Measurements from ENCODE around the gene ELMOD3. TPM values are rescaled to one million over a fixed set of nuclear protein-coding genes. Genes with fewer than 3 reads are reported as not detected.
A peak's percentile ranks its signal among the peaks of the same experiment; 100 is the strongest.
"Not testable (repeated sequence)": the region's sequence is repeated elsewhere in the genome, so short reads cannot be mapped to it uniquely, and the experiment has no call there.

The ELMOD3 gene
- total RNA-seq = 17.1 TPM

DNA sequence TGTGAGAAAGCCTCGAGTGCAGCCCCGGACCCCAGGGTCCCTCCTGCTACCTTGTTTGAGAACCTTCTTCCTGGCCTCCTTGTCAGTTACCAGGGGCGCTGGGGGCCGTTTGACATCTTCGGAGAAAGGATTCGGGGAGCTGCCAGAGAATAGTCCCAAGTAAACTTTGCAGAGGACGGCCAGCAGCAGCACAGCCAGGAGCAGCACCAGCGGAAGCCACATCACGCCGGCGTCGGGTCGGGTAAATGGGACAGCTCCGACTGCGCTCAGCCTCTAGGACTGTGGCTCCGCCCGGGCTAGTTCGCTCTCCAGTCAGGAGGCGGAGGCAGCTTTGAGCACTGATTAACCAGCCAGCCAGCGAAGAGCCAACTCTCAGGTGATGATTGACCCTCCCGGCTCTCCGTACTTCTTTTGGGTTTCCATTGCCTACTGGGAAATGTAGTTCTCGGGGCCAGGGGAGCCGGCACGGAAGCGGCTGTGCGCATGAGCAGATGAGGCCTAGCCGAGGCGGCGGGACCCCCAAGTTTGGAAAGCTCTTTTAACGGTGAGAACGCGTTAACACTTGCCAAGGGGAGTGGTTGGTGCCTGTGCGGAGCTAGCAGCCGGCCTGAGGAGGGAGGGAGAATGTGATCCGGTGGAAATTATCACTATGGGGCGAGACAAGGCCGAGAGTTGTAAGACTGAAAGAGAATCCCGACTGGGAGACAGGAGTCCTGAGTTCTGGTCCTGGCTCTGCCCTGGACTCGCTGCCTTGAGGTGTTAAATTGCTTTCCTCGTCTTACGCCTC lies at the start of gene ELMOD3, which contains the start of gene RETSAT:
Gene ELMOD3 (plus strand): TSS at position 484 of the 787 bp plus-strand sequence. CDS start 2,430 bp downstream, outside the sequence.
Gene RETSAT (minus strand): TSS at position 243 of the 787 bp plus-strand sequence. CDS start 21 bp downstream, at position 222.
- peak; percentile 82 to 95 for DNase-seq (ENCODE audit: low spot score in 2 of 2)
- FAIRE-seq = no peak

DNA sequence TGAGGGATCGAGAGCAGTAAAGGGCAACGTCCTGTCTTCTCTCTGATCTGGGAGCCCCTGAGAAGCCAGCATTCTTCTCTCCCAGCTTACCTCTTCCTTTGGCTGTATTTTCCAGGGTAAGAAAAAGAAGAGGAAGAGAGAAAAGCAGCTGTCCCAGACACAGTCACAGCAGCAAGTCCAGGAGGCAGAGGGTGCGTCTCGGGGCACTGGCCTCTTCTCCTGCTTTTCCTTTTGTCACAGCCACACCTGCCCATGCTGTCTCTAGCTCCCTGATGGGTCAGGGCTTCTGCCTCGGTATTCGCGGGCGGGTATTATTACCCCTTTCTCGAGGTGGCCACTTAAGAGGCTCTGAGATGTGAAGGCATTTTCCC lies 47.1 kb upstream of the ELMOD3 start:
- DNase-seq (ENCODE audit: low spot score in 2 of 2) = no peak
- no peak for FAIRE-seq

DNA sequence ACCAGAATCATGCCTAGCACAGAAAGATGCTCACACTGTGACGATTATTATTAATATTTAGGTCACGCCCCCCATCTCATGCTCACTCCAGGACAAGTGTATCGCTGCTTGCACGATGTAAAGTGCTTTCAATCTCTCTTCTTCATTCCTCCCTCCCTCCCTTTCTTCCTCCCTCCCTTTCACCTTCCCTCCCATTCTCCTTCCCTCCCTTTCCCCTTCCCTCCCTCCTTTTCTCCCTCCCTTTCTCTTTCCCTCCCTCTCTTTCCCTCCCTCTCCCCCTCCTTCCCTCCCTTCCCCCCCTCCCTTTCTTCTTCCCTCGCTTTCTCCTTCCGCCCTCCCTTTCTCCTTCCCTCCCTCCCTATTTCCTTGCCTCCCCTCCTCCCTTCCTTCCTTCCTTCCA lies 46.4 kb upstream of the ELMOD3 start:
- no peak for DNase-seq (ENCODE audit: low spot score in 2 of 2)
- no peak for FAIRE-seq

DNA sequence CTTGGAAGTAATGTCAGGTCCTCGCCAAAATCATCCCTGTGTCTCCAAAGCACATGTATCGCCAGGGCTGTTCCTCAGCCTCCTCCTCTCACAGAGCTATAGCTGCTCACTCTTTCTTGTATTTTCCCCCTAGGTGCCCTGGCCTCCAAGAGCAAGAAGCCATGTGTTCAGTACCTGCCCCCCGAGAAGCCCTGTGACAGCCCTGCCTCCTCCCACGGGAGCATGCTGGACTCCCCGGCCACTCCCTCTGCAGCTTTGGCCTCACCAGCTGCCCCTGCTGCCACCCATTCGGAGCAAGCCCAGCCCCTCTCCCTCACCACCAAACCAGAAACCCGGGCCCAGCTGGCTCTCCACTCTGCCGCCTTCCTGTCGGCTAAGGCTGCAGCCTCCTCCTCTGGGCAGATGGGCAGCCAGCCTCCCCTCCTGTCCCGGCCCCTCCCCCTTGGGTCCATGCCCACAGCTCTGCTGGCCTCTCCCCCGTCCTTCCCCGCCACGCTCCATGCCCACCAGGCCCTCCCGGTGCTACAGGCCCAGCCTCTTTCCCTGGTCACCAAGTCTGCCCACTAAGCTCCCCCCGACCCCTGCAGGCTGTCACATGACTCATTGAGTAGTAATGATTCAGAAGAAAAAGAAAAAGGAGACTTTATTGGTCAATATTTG lies 45.5 kb upstream of the ELMOD3 start:
- DNase-seq (ENCODE audit: low spot score in 2 of 2) (no peak), FAIRE-seq (no peak)

GRCh38 chr2:85309699-85310321 lies 44.8 kb upstream of the ELMOD3 start:
- DNase-seq (ENCODE audit: low spot score in 2 of 2) = no peak
- FAIRE-seq = no peak

- no peak for FAIRE-seq
- no peak for DNase-seq (ENCODE audit: low spot score in 2 of 2)
Observed at GRCh38 chr2:85310330-85310729, 44.2 kb upstream of the ELMOD3 start.

- FAIRE-seq = no peak
- DNase-seq (ENCODE audit: low spot score in 2 of 2) = no peak
Observed at GRCh38 chr2:85312404-85312803, 42.2 kb upstream of the ELMOD3 start.

DNA sequence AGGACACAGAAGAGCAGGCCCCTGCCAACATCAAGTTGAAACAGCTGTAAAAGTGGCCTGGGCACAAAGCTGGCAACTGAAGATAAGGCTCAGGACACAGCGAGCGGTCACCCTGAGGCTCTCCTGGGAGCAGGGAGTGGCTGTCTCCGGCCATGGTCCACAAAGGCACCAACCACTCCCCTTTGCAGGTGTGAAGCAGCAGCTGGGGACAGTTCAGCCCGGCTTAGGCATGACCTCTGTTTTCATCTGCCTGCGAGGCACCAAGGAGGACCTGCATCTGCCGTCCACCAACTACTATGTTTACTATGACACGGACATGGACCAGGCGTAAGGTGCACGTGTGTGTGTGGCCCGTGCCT lies 39.7 kb upstream of the ELMOD3 start:
- FAIRE-seq = no peak
- no peak for DNase-seq (ENCODE audit: low spot score in 2 of 2)

GRCh38 chr2:85315921-85316320 lies 38.6 kb upstream of the ELMOD3 start:
- not testable (repeated sequence) for DNase-seq (ENCODE audit: low spot score in 2 of 2); FAIRE-seq

GRCh38 chr2:85318222-85319074 lies 36.1 kb upstream of the ELMOD3 start:
- FAIRE-seq (no peak), DNase-seq (ENCODE audit: low spot score in 2 of 2) (no peak)

DNA sequence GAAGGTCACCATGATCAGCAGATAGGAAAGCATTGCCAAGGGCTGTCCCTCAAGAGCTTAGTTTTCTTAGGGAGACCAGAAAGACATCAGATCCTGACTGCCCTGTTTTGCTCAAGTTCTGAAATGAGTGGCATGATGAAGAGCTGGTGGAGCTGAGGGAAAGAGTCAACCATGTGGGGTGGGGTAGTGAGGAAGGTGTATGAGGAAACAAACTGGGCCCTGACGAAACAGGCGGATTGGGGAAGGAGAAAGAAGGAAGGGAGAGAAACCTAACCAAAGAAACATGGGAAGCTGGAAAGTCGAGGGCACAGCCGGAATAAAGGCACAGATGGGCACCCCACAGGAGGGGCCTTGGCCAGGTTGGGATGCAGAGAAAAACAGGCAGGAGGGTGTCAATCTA lies 34.8 kb upstream of the ELMOD3 start:
- no peak for FAIRE-seq
- DNase-seq (ENCODE audit: low spot score in 2 of 2) = no peak

DNA sequence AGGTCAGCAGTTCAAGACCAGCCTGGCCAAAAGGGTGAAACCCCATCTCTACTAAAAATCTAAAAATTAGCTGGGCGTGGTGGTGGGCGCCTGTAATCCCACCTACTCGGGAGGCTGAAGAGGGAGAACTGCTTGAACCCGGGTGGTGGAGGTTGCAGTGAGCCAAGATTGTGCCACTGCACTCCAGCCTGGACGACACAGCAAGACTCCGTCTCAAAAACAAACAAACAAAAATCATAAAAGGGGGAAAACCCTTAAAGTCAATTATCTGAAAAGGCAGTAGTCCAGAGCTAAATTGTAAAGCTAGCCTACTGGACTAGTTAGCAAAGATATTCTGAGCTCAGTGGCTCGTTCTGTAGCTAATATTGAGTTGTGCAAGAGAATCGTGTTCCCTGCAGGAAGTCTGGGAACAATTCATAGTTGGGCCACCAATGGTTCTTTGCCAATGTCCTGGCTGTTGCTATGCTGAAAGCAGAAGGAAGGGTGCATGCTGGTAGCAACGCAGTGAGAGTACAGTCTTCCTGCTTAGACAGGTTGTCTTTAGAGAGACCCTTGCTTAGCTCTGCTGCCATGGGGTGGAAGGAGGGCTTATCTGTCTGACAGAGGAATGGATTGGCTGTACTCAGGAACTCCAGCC lies 31.1 kb upstream of the ELMOD3 start:
- FAIRE-seq = no peak
- DNase-seq (ENCODE audit: low spot score in 2 of 2) = no peak

DNA sequence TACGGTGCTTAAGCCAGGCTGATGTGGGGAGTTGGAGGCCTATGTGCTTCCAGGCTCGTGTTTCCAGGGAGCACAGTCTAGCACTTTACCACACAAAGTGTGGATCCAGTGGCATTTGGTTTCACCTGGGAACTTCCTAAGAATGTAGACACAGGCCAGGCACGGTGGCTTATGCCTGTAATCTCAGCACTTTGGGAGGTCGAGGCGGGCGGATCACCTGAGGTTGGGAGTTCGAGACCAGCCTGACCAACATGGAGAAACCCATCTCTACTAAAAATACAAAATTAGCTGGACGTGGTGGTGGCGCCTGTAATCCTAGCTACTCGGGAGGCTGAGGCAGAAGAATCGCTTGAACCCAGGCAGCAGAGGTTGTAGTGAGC lies 30.6 kb upstream of the ELMOD3 start:
- FAIRE-seq; DNase-seq (ENCODE audit: low spot score in 2 of 2): not testable (repeated sequence)

GRCh38 chr2:85324639-85325465 lies 29.7 kb upstream of the ELMOD3 start:
- no peak for FAIRE-seq
- no peak for DNase-seq (ENCODE audit: low spot score in 2 of 2)

DNA sequence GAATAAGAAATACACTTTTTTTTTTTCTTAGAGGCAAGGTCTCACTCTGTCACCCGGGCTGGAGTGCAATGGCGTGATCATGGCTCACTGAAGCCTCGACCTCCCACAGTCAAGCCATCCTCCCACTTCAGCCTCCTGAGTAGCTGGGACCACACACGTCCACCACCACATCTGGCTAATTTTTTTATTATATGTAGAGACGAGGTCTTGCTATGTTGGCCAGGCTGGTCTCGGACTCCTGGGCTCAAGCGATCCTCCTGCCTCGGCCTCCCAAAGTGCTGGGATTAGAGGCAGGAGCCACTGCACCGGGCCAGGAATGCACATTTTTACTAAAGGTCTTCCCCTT lies 29.1 kb upstream of the ELMOD3 start:
- DNase-seq (ENCODE audit: low spot score in 2 of 2) (no peak), FAIRE-seq (no peak)

- DNase-seq (ENCODE audit: low spot score in 2 of 2) = no peak
- no peak for FAIRE-seq
Observed at GRCh38 chr2:85326406-85327159, 28.0 kb upstream of the ELMOD3 start.

DNA sequence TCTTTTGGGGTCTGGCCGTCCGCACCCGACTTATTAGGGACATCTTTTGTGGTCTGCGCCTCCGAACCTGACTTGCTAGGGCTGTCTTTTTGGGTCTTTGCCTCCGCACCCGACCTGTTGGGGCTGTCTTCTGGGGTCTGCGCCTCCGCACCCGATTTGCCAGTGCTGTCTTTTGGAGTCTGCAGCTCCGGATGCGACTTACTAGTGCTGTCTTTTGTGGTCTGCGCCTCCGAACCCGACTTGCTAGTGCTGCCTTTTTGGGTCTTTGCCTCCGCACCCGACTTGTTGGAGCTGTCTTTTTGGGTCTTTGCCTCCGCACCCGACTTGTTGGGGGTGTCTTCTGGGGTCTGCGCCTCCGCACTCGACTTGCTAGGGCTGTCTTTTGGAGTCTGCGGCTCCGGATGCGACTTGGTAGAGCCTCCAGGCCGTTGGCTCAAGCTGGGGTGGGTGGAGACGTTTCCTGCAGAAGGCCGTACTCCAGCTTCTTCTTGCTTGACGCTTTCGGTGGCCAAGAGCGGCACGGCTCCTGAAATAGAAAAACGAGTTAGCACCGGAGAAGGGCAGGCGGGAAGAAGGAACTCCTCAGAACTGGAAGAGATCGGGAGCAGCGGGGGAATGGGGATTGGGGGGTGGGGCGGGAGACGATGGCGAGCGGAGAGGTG lies 27.3 kb upstream of the ELMOD3 start:
- FAIRE-seq (no peak), DNase-seq (ENCODE audit: low spot score in 2 of 2) (no peak)

Data from frontal cortex (tissue), 4 donors.